HG02763 (cell line): ENCODE results near the gene GGT1.
"Not testable (repeated sequence)": the region's sequence is repeated elsewhere in the genome, so short reads cannot be mapped to it uniquely, and the experiment has no call there.

Source experiments
- ATAC-seq: cut with Tn5 transposase; IDR thresholded peaks from one replicate; pipeline ENCODE4 v1.9.1; 2021; ENCODE audit warnings: mild to moderate bottlenecking, moderate library complexity; ENCODE audit not compliant: unreplicated experiment

Gene GGT1

DNA sequence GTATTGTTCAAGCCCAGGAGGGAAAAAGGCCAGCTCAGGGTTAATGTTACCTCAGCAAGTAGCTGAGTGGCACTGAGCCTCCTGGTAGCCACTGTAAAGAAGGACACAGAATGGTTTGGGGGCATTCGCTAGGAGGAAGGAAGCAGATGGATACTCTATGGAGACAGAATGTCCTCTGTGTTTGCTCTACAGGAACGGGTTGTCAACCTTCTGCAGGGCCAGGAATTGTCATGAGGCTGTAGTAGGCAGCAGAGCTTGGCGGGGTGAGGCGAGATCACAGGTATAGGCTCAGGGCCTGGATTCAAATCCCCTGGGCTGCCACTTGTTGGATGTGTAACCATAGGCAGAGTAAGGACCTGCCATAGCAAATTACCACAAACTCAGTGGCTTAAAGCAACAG, 7.1 kb upstream of the GGT1 start:
- no peak for ATAC-seq

DNA sequence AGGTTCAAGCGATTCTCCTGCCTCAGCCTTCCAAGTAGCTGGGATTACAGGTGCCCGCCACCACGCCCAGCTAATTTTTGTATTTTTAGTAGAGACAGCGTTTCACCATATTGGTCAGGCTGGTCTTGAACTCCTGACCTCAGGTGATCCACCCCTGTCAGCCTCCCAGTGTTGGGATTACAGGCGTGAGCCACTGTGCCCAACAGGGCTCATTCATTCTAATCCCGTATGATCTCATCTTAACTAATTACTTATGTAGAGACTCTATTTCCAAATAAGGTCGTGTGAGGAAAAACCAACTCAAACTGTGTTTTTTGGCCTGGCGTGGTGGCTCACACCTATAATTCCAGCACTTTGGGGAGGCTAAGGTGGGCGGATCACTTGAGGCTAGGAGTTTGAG, 5.9 kb upstream of the GGT1 start:
- ATAC-seq, result not testable (repeated sequence)

DNA sequence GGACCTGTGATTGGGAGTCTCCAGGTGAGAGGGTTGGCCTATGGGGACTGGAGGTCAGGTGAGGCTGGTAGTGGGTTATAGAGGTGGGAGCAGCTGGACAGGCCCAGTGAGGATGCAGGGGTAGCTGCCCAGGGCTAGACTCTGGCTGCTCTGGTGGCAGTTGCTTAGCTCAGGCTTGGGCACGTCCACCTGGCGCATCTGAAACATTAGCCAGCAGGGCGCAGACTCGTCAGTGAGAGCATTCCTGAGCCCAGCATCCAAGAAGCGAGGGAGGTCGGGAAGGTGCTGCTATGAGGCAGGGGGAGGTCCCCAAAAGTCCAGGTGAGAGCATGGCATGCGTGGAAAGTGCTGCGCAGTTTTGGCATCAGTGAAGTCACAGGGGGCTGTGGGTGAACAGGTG, 3.5 kb upstream of the GGT1 start:
- ATAC-seq, result no peak

DNA sequence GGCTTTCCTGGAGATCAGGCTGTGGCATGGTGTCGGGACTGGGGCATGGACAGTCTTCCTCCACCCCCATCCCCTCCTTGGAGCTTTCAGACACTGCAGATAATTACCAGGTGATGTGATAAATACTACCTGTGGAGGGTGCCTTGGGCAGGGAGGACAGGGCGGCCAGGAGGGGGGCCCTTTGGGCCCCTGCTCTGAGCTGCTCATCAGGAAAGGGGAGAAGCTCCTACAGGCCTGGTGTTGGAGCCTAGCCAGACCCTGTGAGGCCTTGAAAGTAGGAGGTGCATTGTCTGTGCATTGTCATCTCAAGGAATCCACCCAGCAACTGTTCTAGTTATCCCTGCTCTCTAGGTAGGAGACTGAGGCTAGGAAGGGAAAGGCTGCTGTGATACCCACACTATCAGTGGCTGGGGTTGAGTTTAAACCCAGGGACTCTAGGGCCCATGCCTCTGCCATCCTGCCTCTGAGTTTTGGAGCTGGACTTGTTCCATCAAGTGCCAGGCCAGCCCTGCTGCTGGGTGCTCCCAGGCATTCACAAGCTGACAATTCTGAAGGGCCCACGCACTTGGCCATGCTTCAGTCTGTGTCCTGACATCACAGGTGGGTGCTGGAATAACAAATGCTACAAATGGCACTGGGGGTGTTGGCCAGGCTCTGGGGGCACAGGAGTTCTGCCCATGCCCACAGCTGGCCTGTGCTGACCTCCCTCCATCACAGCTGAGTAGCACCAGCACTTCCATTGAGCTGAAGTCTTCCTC, 2.9 kb upstream of the GGT1 start:
- not testable (repeated sequence) for ATAC-seq

DNA sequence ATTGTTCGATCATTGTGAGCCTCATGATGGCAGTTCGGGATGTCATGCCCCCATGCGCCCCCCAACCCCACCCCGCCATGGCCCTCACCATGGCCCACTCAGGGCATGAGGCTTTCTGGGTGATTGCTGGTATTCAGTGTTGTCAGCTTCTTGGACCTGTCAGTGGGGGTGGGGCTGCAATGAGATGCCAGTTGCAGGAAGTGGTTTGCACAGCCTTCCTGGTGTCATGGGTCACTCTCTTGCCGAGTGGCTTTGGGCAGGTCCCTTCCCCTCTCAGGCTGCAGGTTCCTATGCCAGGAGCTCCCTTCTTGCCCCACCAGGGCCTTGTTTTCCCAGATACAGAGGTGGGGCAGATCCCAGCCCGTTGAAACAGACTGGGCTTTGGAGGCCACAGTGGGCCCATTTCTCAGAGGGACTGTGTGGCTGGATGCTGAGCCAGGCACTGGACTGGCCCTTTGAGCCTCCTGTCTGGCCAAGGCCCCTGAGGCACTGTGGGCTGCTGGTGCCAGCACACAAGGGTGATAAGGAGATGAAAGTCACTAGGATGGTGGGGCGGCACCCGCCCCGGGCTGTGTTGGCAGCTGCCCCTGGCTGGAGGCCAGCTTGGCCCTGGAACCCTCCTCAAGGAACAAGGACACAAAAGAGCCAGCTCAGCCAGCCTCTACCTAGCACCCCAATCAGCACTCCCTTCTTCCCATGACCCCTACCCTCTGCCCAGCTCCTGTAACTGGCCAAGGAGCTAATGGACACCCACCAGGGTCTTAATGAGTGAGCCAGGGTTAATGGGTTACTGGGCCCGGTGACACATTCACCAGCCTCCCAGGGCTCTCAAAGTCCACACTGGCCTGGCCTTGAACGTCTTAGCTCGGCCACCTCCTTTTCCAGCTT, 1.5 kb upstream of the GGT1 start:
- ATAC-seq, result no peak

DNA sequence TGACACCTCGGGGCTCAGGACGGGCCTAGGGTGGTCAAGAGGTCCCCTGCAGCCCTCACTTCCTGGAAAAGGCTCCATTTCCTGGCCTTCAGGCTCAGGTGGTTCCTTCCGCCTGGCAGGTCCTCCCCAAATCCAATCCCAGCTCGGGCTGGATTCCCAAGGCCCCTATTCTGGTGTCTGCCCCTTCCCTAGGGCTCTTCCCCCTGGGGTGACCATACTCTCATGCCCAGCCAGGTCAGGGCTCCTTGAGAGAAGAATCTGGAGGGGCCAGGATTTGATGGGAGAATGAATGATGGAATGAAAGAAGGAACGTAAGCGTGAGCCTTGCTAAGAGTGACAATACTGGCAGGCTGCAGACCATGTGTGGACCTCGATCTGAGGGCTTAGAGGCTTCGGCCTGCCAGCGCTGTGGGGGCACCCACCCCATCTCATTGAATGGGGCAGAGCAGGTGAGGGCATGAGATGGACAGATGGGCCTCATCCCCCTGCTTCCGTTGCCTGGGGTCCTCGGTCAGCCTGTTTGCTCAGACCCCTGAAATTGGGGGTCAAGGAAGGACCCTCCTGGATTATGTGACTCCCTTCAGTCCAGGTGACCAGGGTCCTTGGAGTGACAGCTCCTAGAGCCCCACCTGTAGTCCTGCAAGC, 766 bp upstream of the GGT1 start:
- ATAC-seq, result not testable (repeated sequence)

DNA sequence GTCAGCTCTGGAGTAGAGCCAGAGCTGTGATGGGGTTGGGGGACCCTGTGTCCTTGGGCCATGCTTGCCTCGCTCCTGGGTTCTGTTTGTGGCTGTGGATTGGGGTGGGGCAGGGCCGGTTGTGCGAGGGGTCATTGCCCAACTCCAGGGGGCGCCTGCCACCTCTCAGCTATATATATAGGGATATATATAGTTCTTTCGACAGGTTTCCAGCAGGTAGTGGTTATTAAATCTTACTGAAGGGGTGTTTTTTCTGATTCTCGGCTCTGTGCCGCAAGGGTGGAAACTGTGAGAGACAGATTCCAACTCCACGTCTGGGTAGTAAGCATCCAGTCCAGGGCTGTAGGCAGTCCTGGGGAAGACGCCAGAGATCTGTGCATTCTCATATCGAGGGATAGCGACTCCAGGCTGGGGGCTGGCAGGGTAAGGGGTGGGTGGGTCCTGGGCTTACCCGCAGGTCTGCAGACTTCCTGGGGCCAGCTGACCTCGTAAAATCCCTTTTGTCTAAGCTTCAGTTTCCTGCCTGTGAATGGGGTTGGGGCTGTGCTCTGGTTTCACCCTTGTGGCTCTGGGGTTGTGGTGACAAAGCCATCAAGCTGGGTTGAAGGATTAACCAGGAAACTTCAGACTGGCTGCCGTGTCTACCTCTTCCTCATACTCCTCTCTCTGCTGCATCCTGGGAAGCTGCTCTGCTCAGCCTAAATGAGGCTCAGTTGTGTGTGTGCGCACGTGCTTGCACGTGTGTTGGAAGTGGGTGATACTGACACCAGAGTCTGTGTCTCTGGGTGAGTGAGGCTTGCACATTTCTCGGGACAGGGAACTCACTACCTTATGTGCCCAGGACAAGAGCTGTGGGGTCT, 1.0 kb downstream of the GGT1 start:
- not testable (repeated sequence) for ATAC-seq

DNA sequence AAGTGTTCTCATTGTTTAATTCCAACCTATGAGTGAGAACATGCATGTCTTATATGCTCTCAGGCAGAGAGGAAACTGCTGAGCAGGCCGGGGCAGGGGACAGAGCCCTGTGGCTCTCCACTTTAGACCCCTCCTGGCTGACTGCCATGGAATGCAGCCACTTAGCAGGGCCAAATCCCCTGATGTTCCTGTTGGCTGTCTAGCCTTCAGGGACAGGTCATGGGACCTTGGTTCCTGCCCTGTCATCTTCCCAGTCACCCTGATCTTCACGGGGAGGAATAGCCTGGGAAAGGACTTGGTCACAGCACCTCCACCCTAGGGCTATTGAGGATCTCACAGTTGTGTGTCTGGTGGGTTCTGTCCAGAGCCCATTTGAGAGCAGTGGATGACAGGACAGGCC, 3.3 kb downstream of the GGT1 start:
- ATAC-seq, result not testable (repeated sequence)

DNA sequence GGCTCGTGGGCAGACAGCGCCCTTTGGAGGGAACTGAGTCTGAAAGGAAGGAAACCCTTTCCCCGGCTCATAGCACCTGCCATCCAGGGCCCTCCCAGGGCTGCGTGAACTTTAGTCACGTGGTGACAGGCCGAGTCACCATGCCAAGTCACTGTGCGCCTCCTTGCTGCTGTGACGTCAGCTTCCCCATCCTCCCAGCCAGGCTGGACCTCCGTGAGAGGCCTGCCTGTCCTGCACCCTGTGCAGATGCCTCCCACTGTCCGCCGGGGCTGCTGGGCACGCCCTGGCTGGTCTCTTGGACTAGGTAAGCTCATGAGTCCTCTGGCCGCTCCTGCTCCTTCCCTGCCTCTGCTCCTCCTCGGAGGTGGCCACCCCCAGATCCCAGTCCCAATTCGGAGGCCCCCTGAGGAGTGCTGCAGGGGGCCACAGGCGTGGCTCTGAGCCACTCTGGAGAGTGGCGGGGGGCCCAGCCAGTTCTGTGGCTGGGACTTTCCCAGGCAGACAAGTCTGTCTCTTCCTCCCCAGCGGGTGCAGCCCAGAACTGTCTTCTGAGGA, 4.5 kb downstream of the GGT1 start:
- ATAC-seq, result peak; percentile 68

DNA sequence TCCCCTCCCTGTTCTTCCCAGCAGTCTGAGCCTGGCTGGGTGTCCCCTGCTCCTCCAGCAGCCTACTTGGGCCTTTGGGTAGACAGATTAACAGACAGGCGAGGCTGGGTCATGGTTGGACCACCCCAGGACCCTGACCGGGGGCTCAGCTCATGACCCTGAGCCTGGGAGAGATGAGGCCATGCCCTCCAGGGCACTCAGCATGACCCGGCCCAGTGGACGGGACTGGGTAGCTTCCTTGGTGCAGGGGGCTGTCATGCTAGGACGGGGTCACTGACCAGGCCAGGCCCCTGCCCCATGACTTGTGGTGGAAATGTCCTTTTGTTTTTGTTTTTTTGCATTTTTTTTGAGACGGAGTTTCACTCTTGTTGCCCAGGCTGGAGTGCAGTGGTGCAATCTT, 5.3 kb downstream of the GGT1 start:
- ATAC-seq, result not testable (repeated sequence)

DNA sequence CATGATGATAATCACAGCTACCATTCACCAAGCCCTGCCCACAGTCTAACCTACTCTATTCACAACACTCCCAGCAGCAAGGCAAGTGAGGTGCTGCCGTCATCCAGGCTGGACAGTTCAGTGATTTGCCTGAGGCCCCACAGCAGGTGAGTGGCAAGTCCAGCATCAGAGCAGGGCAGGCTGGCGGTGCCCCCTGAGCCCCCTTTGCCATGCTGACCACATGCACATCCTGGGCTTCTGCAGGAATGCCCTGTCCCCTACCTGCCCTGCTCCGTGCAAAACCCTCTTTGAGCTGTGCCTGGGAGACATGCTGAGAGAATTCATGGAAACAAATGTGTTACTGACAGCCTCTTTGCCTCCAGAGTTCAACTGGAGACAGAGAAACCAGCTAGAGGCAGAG, 6.9 kb downstream of the GGT1 start:
- ATAC-seq, result not testable (repeated sequence)

DNA sequence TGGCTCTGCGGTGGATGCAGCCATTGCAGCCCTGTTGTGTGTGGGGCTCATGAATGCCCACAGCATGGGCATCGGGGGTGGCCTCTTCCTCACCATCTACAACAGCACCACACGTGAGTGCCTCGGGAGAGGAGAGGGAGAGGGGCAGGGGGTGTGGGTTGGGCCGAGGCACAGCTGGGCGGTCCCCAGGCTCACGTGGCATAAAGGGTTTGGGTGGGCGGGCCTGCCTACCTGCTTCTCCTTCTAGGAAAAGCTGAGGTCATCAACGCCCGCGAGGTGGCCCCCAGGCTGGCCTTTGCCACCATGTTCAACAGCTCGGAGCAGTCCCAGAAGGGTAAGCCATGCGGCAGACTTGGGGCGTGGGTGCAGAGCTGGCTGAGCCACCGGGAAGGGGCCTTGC, 11.8 kb downstream of the GGT1 start:
- ATAC-seq, result not testable (repeated sequence)

DNA sequence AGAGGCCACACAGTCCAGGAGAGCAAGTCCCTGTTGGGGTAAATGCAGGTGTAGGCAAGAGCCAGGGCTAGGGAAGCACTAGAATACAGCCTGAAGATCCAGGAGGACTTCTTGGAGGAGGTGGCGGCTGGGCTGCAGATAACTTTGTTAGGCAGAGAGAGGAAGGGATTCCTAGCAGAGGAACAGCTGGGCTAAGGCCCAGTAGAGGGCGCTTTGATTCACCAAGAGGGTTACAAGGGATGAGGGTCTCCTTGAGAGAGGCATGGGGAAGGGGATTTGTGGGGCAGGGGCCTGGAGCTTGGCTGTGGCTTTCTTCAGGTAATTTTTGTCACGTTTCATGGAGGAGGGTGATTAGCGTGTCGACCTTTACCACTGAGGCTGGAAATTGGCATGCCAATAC, 18.3 kb downstream of the GGT1 start:
- ATAC-seq, result not testable (repeated sequence)

DNA sequence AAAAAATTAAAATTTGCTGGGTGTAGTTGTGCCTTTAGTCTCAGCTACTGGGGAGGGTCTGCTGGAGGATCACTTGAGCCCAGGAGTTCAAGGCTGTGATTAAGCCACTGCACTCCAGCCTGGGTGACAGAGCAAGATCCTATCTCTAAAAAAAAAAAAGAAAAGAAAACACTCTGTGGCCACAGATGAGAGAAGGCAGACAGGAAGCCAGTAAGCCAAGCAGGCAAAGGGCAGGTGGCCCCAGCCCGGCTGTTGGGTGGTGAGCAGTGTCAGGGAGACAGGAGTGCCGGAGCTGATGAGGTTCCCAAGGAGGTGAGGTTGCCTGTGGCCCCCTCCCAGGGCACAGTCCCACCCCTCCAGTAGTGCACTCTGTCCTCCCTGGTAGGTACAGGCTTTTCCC, 19.6 kb downstream of the GGT1 start:
- not testable (repeated sequence) for ATAC-seq

DNA sequence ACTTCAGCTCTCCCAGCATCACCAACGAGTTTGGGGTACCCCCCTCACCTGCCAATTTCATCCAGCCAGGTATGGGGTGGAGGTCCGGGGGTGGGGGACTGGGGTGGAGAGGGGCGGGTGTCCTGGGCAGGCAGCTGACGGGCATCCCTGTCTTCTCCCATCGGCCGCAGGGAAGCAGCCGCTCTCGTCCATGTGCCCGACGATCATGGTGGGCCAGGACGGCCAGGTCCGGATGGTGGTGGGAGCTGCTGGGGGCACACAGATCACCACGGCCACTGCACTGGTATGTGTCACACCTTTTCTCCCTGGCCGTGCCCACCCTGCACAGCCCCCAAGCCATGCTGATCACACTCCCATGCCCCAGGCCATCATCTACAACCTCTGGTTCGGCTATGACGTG, 24.9 kb downstream of the GGT1 start:
- ATAC-seq, result not testable (repeated sequence)

DNA sequence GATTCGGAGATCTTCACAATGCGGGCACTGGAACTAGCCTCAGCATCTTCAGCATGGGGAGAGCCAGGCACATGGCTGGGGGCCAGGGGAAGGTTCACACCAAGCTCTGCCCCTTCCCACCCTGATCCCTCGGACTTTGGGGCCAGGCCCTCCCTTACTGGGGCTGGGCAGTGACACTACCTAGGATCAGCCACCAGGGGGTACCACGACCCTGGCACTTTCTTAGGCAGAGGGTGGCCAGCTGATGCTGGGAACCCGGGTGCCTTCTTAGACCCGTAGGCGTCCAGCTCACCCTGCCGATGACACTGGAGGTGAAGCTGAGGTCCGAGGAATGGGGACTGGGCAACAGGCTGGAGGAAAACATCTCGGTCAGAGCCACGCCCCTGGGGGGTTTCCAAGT, 26.1 kb downstream of the GGT1 start:
- not testable (repeated sequence) for ATAC-seq

DNA sequence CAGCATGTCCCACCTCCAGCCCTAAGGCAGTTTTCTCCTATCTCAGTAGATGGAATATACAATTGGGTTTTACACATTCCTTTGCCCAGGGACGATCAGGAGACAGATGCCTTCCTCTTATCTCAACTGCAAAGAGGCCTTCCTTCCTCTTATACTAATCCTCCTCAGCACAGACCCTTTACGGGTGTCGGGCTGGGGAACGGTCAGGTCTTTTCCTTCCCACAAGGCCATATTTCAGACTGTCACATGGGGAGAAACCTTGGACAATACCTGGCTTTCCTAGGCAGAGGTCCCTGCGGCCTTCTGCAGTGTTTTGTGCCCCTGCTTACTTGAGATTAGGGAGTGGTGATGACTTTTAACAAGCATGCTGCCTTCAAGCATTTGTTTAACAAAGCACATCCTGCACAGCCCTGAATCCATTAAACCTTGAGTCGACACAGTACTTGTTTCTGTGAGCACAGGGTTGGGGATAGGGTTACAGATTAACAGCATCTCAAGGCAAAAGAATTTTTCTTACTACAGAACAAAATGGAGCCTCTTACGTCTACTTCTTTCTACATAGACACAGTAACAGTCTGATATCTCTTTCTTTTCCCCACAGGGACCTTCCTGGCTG, 27.9 kb downstream of the GGT1 start:
- ATAC-seq, result not testable (repeated sequence)

DNA sequence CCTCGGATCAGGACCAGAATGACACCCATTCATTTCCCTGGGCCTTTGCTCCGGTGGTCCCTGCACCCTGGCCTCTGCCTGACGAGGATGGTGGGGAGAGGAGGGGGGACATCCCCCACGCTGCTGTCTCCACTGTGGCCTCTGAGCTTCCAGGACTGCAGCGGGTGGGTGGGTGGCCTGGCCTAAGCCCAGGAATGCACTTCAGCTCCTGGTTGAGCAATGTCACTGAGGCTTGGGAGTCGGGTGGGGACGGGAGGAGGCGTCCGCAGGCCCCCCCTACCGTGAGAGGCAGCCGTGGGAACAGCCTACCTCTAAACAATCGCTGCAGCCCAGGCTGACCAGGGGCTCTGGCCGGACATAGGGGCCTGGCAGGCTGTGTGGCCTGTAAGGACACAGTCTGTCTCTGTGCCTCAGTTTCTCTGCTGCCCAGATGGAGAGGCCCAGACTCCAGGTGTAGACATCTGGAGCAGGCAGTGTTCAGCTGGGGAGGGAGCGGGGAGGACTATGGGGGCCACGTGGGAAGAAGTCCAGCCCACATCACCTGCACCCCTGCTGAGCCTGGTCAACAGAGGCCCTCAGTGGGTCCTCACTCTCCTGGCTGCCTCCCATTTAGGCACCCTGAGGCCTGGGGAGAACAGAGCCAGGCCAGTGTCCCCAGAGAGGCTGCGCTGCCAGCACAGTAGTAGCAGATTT, 28.6 kb downstream of the GGT1 start:
- not testable (repeated sequence) for ATAC-seq

DNA sequence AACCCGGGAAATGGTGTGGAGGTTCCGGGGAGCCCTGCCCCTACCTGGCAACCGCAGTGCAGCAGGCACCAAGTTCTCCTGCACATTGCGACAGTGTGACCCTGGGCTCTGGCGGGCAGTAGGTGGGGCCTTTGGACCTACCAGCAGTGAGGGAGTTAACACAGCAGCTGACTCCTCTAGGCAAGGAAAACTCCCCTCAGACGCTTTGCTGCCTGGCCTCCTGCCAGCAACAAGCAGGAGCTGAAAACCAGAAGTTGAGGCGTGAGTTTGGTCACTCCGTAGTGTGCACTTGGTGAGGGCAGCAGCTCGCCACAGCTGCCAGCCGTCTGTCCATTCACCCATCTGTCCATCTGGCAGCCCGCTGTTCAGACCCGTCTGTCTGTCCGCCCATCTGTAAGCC, 29.6 kb downstream of the GGT1 start:
- ATAC-seq, result not testable (repeated sequence)
